T-helper 22 cell (primary cell): ENCODE results near the gene URGCP.

ENCODE experiments used
- DNase-seq: peaks from one replicate; pipeline ENCODE4 v3.0.0-alpha.2; 2020; ENCODE audit warnings: low read depth

Gene URGCP

GRCh38 chr7:43876241-43876640 is 30.2 kb downstream of the URGCP start:
- no peak for DNase-seq

- no peak for DNase-seq
Observed at GRCh38 chr7:43873300-43873699, 33.1 kb downstream of the URGCP start.

DNA sequence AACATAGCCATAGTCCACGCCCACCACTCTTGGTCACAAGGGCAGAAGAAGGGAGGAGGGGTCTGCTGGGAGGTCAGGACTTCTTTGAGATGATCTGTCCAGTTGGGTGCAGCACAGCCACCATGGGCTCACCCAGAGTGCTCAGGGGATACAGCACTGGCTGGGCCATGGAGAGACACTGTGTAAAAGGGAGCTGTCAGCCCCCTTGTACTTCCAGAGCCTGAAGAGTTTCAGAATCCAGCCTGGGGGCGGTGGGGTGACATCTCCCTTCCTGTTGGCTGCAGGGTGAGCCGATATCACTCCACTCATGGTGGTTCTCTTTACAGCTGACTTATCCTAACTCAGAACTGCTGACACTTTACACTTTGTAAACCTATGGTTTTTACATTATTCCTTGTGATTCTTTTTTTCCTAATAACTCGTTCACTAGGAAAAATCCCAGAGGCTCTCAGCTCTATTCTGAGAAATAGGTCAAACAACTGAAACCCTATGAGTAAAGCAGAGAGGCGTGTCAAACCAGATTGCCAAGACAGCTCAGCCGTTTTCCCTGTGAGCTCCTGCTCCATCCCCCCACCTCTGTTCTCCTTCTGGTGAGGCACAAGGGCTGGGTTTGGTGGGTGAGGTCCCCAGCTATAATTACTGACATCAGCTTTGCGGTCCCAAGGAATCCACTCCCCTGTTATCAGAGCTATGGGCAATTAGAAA is 33.8 kb downstream of the URGCP start:
- no peak for DNase-seq

GRCh38 chr7:43871064-43871463 is 35.3 kb downstream of the URGCP start:
- DNase-seq = no peak

DNA sequence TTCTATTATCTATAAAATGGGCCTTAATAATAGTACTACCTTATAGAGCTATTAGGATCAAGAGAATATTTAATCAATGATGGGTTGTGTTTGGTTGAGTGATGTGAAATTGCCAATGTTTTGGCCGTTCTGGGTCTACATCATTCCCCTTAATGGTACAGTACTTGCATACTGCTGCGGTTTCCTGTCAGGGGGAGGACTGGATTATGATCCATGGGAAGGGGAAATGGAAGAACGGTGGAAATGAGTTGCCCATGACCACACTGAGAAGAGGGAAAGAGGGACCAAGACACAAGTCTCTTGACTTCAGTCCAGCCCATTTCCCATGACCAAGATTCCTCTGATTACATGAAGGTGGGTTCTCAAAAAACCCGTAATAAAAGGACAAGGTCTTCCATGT is 36.1 kb downstream of the URGCP start:
- no peak for DNase-seq

DNA sequence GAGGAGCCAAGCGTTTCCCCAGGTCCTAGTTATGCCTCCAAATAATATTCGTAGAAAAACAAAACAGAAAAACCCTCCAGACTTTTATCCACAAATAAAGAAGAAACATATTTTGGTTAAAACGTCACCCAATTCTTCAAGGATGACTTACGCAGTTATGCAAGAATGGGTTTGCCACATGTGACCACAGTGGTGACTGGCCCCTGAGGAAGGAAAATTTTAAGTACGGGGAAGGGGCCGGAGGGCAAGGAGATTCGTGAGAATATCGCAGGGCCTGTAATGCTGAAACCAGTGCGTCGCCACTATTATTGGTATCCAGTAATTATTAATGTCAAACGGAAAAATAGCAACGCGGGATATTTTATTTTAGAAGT is 36.5 kb downstream of the URGCP start:
- DNase-seq = no peak

DNA sequence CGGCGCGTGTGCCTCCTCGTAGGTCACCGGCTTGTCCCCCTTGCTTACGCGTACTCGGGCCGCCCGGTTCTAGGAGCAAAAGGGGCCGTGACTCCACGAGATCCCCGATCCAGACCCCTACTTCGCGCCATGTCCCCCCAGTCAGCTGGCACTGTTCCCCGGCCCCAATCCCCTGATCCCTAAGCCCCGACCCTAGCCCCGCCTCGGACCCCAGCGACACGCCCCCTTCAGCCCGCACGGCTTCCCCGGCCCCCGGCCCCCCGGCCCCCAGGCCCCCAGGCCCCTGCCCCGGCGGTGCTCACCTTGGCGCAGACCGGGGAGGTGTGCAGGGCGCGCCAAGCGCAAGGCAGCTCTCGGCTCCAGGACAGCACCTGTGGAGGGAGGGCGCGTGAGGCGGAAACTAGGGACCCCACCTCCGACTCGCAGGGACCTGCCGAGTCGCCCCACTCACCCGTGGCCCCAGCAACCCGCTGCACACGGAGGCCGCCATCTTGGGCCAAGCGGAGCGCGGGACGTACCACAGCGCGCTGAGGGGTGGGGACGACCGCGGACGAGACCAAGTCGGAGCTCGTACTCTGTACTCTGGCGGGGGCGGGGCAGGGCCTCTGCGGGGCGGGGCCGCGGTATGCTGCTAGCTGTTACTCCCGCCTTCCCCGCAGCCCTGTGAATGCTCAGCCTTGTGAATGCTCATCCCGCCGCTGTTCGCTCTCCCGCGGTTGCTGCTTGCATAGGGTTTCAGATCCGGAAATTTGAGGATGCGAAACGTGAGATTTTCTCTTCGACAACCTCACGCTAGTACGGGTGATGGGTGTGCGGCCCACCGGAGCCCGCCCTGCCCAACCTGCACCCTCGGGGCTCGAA is 37.2 kb downstream of the URGCP start, which contains the start of gene MRPS24:
Gene MRPS24, minus strand, starts transcription at position 512 of the 861 bp plus-strand sequence. Its CDS starts 22 bp downstream, at position 490.
- DNase-seq = peak; percentile 91

GRCh38 chr7:43868681-43869005 is 37.8 kb downstream of the URGCP start:
- no peak for DNase-seq

- DNase-seq = no peak
Observed at GRCh38 chr7:43868181-43868580, 38.2 kb downstream of the URGCP start.

DNA sequence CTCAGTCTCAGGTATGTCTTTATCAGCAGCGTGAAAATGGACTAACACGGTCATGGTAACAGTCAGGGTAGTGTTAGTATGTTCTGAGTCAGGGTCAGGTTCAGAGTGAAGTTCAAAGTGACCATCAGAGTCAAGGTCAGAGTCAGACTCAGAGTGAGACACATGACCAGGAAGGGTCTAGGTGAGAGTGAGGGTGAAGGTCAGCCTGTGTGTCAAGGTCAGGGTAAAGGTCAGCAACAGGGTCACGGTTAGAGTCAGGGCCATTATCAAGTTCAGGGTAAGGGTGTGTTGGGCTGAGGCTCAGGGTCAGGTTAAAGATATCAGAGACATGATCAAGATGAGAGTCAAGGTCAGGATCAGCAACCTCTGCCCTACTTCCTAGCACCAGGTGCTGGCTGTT is 41.1 kb downstream of the URGCP start:
- DNase-seq = no peak

GRCh38 chr7:43864126-43864525 is 42.3 kb downstream of the URGCP start:
- no peak for DNase-seq

GRCh38 chr7:43856996-43857395 is 49.4 kb downstream of the URGCP start:
- no peak for DNase-seq

GRCh38 chr7:43856316-43856715 is 50.1 kb downstream of the URGCP start:
- DNase-seq = no peak

- no peak for DNase-seq
Observed at GRCh38 chr7:43855176-43855575, 51.2 kb downstream of the URGCP start.

DNA sequence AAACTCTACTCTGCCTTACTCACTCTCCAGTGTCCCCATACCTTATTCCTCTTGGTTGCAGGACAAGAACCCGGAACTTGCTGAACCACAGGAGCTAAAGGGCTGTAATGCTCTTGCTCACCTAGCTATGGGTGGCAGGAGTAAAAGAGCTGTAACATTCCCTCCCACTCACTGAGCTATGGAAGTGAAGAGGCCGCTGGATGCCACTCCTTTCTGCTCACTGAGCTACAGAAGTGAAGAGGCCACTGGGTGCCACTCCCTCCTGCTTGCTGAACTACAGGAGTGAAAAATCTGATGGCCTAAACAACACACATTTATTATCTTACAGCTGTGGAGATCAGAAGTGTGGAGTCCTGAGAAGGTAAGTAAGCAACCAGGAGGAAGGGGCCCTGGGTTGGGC is 54.6 kb downstream of the URGCP start:
- no peak for DNase-seq

- no peak for DNase-seq
Observed at GRCh38 chr7:43850348-43851116, 55.9 kb downstream of the URGCP start.

DNA sequence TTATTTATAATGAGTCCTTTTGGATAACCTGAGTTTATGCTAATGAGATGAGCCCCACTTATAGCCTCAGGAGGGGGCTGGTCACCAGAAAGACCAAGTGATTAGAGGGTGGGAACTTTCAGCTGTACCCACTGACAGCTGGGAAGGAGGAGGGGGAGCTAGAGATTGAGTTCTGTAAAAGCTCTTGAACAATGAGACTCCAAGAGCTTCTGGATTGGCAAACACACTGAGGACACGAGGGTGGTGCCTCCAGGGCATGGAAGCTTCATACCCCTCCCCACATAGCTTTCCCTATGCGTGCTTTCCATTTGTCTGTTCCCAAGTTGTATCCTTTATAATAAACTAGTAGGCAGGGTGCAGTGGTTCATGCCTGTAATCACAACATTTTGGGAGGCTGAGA is 57.3 kb downstream of the URGCP start:
- no peak for DNase-seq

DNA sequence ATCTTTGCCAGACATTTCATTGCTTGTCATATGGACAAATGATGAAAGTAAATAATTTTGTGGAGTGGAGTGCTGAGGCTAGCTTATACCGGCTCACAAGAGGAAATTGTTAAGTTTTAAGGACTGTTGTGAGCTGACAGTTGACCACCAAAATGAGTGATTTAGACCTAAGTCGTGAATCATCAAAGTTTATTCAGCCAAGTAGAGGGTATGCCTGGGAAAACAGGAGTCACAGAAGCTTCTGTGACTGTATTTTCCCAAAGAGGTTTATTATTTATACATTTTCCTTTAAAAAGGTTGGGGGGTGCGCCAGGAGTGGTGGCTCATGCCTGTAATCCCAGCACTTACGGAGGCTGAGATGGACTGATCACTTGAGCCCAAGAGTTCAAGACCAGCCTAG is 58.9 kb downstream of the URGCP start:
- DNase-seq = no peak

DNA sequence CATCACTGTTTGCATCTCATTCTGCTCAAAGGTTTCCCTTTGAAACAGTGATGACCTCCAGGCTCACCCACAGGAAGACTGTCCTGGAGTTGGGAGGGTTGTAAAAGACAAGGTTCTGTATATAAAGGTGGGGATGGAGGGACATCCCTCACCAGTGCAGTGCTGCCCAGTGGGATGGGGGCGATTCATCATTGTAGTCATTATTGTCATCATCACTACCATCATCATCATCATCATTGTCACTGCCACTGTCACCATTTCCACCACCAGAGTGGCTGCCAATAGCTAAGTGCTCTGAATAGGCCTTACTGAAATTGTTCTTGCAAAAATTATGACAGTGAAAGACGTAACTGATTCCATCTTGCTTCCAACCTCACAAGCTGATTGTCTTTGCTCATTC is 61.7 kb downstream of the URGCP start:
- no peak for DNase-seq

DNA sequence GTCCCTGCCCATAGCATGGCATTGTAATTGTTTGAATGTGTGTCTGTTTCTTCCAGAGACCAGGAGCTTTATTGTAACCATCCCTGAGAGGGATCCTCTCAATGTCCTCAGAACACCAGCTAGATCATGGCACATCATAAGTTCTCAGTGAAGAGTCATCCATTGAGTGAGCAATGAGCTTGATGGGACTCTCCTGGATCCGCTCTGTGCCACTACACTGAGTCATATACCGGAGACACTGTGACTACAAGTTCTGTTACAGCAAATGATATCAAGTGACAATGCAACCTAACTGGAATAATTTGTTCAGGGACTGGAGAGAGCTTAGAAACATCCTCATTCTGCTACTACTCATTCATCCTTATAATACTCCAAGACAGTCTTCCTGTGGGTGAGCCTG is 62.1 kb downstream of the URGCP start:
- no peak for DNase-seq

- DNase-seq = no peak
Observed at GRCh38 chr7:43843296-43843695, 63.1 kb downstream of the URGCP start.

DNA sequence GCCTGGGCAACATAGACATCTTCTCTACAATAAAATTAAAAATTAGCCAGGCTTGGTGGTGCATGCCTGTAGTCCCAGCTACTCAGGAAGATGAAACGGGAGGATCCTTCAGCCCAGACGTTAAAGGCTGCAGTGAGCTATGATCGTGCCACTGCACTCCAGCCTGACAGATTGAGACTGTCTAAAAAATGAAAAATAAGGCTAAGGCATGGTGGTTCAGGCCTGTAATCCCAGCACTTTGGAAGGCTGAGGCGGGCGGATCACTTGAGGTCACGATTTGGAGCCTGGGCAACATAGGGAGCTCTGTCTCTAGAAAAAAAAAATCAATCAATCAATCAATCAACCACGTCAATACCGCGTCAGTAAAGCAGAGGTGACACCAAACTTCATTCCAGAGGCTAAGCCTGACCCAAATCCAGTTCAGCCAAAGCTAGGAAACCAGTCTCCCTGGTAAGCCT is 68.2 kb downstream of the URGCP start:
- no peak for DNase-seq
